ENCODE data around the gene CHST11. TPM values are rescaled to one million over a fixed set of nuclear protein-coding genes. Genes with fewer than 3 reads are reported as not detected.

The CHST11 gene
- total and polyA plus RNA-seq, 9 of the 15 experiments (the other 6 are each of a cell fraction or from before 2014, with no cell fraction given), result 2.3 to 38.7 (median 15.0) TPM

DNA sequence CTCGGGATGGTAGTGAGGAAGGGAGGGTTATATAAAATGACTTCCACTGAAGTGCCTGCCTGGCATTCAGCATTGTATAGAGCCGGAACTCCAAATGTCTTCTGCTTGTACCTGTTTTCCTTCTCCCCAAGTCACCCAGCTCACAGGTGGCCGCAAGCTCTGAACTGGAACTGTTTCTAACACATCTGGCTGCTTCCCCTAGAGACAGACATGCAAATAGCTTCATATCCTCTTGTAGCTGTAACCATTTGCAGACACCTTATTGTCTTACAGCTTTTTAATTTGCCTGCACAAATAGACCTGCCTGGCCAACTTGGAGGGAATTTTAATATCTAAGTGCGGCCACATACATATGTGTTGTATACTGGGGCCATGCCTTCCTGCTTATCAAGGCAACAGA, 126.0 kb downstream of the CHST11 start:
- Histone ChIP-seq H3K4me2 (ENCODE audit: insufficient read depth, low read length) (no peak overlapping the region), H3K4me3 (no peak overlapping the region), H3K27ac (ENCODE audit: extremely low read depth, low read depth, low read length) (no peak overlapping the region), H3K9me3 (replicated peaks; ENCODE audit: control insufficient read depth, insufficient read depth, low read depth, low read length) (no peaks in the 10 kb centered on the region), H3K36me3 (ENCODE audit: control insufficient read depth, insufficient read depth, low read length) (peaks cover 4% of the 10 kb centered on the region; the same call in 1 of the 3 replicates), H3K4me1 (replicated peaks in 1 of 2; ENCODE audit: control insufficient read depth in 2 of 2, insufficient read depth in 2 of 2, low read length in 2 of 2) (peaks cover 4 to 24% of the 10 kb centered on the region in 2 experiments), H2AFZ (ENCODE audit: low read depth, low read length) (no peak overlapping the region), H3K9me1 (ENCODE audit: control insufficient read depth, insufficient read depth, low read length) (no peaks in the 10 kb centered on the region), H3K79me2 (ENCODE audit: control insufficient read depth, insufficient read depth, low read length) (peaks cover 70% of the 10 kb centered on the region), H4K20me1 (replicated peaks; ENCODE audit: control insufficient read depth, insufficient read depth, low read length) (no peaks in the 10 kb centered on the region; the same call in 1 of the 2 replicates), H3K9ac (ENCODE audit: insufficient read depth in 1 of 2, low read depth in 2 of 2, low read length in 2 of 2) (no peak overlapping the region), H3K27me3 (ENCODE audit: control insufficient read depth in 2 of 2, insufficient read depth in 2 of 2, low read length in 2 of 2) (no peaks in the 10 kb centered on the region)
- BruUV-seq (replicated peaks), result no TSS peak
- intact Hi-C loops (cut with micrococcal nuclease) (no loop called here), in situ Hi-C loops (cut with MboI) (no loop called here)
- TF ChIP-seq ZNF780A (CRISPR knock-in tag; IDR thresholded peaks at IDR 0.05), result no peak
- TF ChIP-seq, protein P1, sequence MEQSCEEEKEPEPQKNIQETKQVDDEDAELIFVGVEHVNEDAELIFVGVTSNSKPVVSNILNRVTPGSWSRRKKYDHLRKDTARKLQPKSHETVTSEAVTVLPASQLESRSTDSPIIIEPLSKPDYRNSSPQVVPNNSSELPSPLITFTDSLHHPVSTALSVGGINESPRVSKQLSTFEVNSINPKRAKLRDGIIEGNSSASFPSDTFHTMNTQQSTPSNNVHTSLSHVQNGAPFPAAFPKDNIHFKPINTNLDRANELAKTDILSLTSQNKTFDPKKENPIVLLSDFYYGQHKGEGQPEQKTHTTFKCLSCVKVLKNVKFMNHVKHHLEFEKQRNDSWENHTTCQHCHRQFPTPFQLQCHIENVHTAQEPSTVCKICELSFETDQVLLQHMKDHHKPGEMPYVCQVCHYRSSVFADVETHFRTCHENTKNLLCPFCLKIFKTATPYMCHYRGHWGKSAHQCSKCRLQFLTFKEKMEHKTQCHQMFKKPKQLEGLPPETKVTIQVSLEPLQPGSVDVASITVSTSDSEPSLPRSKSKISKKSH (CRISPR knock-in tag; IDR thresholded peaks at IDR 0.05), result no peak
- DNase-seq (ENCODE audit: extremely low read depth in 1 of 4, low spot score in 3 of 4), result no peak
- no peak for FAIRE-seq
- ChIA-PET POLR2A (interaction anchor here (0.8 to 1.4 kb wide), 3 partner anchors 12 to 67 kb away, joined by 3 to 4 read pairs (median 4); no protein-coding TSS in a partner anchor), CTCF (ENCODE audit: low intra/inter-chr PET ratio) (no interaction called here)
- 87% methylated on average over 4 of the region's 4 CpGs for WGBS (ENCODE audit: insufficient coverage, low coverage, missing lambda C conversion rate)
- ATAC-seq, result no peak

DNA sequence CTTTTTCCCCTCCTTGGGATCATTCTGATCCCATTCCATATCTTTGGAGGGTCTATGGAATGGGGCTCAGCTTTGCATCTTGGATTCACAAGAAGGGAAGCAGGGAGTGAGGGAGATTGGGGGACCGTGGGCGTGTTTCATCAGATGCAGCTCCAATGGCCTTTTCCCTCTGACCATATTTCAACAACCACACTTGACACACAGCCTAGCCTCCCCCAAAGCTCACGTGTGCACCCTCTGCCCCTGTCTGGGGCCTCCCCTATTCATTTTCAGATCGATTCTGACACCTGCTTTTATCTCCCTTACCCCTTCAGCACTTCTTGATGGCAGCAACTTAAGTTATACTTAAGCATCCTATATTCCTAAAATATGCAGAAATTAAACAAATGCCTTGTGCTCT, 126.6 kb downstream of the CHST11 start:
- Histone ChIP-seq H3K9me1 (ENCODE audit: control insufficient read depth, insufficient read depth, low read length) (no peaks in the 10 kb centered on the region), H2AFZ (ENCODE audit: low read depth, low read length) (no peak overlapping the region), H3K4me2 (ENCODE audit: insufficient read depth, low read length) (no peak overlapping the region), H3K9me3 (replicated peaks; ENCODE audit: control insufficient read depth, insufficient read depth, low read depth, low read length) (no peaks in the 10 kb centered on the region), H3K4me1 (replicated peaks in 1 of 2; ENCODE audit: control insufficient read depth in 2 of 2, insufficient read depth in 2 of 2, low read length in 2 of 2) (peaks cover 2 to 22% of the 10 kb centered on the region in 2 experiments), H3K79me2 (ENCODE audit: control insufficient read depth, insufficient read depth, low read length) (peaks cover 66% of the 10 kb centered on the region), H3K36me3 (ENCODE audit: control insufficient read depth, insufficient read depth, low read length) (peaks cover 4% of the 10 kb centered on the region; the same call in 1 of the 3 replicates), H4K20me1 (replicated peaks; ENCODE audit: control insufficient read depth, insufficient read depth, low read length) (no peaks in the 10 kb centered on the region; the same call in 1 of the 2 replicates), H3K9ac (ENCODE audit: insufficient read depth in 1 of 2, low read depth in 2 of 2, low read length in 2 of 2) (no peak overlapping the region), H3K27me3 (ENCODE audit: control insufficient read depth in 2 of 2, insufficient read depth in 2 of 2, low read length in 2 of 2) (no peaks in the 10 kb centered on the region), H3K27ac (ENCODE audit: extremely low read depth, low read depth, low read length) (no peak overlapping the region), H3K4me3 (no peak overlapping the region)
- in situ Hi-C loops (cut with MboI) (no loop called here), intact Hi-C loops (cut with micrococcal nuclease) (no loop called here)
- ATAC-seq, result no peak
- ChIA-PET POLR2A (interaction anchor here (1.4 kb wide), 1 partner anchor 37 kb away, joined by 4 read pairs; no protein-coding TSS in a partner anchor), CTCF (ENCODE audit: low intra/inter-chr PET ratio) (no interaction called here)
- 44% methylated on average over 4 of the region's 4 CpGs for WGBS (ENCODE audit: insufficient coverage, low coverage, missing lambda C conversion rate)
- no TSS peak for BruUV-seq (replicated peaks)
- no peak for FAIRE-seq
- DNase-seq (ENCODE audit: extremely low read depth in 1 of 4, low spot score in 3 of 4), result no peak
- TF ChIP-seq EGR1 (conservative IDR thresholded peaks at IDR 0.05) (peak; percentile 14; the same call in 1 of the 2 replicates), ZNF316 (IDR thresholded peaks at IDR 0.05) (no peak)
